ENCODE data around the gene SPSB1.
"Not testable (repeated sequence)": the region's sequence is repeated elsewhere in the genome, so short reads cannot be mapped to it uniquely, and the experiment has no call there.

SPSB1 gene

DNA sequence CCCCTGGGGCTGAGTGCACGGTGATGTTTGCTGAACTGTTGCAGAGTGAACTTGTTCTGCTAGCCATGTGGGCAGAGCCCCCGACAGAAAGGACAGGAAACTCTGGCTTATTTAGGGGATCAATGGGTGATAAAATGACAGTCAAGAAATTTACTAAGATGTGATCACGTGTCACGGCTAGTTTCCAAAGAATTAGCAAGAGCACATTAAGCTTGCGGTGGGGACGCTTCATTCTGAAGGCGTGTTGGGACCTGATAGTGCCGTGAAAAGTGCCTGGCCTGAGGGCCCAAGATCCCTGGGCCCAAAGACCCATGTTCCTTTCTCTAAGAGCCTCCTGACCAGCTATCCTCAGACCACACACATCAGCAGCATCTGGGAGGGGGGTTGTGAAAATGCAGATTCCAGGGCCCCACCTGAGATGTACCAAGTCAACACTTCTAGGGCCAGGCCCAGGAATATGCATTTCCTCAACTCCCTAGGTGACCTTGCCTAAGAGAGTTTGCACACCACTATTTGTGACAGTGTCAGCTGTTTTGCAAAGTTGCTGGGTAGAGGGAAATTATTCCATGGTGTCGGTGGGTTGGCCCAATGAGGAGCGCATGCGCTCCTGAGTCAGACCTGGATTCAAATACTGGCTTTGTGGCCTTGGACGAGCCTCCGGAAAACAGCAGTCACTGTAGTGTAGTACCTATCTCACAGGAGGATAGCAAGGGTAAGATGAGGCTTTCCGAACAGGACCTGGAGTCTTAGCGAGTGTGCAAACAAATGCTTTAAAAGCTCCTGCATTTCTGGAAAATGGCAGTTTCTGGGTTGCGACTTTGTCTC, 77.5 kb downstream of the SPSB1 start:
- no peak for DNase-seq

DNA sequence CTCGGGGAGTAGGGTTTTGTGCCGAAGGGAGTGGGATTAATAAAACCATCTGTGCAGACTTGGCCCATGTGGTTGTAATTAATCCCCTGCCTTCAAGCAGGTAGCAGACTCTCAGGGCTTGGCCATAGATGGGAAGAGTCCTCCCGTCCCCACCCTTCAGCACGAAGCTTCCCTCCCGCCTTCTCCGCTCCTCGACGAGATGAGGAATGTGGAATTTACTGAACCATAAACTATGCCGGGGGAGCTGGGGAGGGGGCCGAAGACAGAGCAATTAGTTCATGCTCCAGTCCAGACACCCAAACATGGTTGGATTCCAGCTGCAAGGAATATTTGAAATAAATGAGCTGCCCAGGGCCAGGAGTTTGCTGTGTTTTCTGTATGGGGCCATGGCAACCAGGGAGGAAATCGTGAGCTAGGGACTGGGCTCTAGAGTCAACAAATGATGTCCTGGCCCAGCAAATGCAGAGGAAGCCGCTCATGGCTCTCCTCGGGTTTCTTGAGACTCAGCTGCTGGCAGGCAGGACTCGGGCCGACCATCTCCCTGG, 78.8 kb downstream of the SPSB1 start:
- DNase-seq, result no peak

DNA sequence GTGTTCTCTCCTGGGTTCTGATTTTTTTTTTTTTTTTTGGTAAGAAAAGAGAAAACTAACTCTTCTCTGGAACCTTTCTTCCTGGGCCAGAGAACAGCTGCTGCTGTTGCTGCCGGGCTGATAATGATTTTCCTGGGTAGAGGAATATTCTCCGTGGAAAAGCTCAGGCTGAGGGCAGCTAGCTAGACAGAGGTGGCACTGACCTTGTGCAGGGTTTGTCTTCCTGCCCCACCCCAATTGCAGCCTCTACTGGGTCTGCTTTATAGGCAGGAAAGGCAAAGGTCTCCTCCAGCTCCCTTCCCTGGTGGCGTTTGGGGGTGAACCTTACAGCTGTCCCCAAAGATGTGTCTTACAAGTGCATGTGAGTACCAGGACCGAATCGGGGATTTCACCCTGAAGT, 79.3 kb downstream of the SPSB1 start:
- no peak for DNase-seq

DNA sequence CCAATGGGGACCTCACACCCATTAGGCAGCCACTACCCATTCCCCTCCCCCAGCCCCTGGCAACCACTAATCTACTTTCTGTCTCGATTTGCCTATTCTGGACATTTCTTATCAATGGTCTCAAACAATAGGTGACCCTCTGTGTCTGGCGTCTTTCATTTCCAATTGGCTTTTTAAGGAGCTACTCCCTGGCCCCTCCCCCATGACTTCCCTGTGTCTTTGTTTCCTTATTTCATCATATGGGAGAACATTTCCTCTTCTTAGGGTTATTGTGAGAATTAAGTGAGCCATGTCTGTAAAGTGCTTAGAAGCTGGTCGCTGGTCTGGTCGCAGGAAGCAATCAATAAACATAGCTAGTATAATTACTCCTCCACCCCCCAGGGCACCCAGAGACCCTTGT, 80.9 kb downstream of the SPSB1 start:
- DNase-seq, result no peak

DNA sequence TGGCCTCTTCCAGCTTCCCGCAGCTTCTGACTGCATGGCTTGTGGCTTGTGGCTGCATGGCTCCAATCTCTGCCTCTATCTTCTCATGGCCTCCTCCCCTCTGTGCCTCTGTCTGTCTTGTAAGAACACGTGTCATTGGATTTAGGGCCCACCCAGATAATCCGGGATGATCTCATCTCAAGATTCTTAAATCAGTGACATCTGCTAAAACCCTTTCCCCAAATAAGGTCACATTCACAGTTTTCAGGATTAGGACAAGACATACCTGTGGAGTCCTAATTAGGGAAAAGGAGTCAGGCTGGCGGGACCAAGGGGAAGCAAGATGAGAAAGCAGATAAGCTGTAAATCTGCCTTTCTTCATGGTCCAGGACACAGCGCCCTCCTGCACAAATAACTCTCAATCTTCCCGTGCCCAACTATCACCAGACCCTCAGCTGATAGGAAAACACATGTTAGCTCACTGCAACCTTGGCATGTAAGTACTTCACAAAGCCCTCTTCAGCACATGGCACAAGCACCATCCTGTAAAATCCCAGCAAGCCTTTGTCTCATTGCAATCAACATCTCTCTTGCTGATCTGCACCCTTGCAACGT, 82.2 kb downstream of the SPSB1 start:
- no peak for DNase-seq

DNA sequence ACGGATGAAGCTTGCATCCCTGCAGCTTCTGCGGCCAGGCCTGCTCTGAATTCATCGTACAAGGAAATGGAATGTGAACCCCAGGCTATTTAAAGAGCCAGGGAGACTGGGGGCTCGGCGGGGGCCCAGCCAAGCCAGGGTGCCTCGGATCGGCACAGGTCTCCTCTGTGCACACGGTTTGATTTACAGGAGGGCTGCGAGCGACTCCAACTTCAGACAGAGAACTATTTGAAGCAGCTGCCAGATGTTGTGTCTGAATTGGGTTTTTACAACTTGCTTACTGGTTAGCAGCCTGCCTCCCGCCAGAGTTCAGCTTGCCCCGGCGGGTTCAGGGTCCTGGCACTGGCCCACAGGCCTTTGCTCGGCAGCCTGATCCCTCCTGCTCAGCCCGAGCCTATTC, 83.2 kb downstream of the SPSB1 start:
- DNase-seq, result no peak

DNA sequence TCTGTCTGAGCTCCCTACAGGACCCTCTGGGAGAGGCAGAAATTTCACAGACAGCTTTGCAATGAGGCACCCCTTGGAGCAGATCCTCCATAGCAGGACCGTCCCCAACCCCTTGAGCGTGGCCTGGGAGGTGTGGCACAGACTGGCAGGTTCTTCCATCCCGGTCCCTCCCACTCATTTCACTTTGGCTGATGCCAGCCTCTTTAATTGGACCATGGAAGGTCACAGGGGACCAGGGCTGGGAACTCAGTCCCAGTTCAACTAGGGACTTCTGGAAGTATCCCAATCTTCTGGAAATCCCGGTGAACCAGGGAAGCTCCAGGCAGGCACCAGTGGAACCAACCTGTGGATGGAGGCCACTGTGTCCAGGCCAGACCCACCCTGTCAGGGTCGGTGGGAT, 83.7 kb downstream of the SPSB1 start:
- no peak for DNase-seq

DNA sequence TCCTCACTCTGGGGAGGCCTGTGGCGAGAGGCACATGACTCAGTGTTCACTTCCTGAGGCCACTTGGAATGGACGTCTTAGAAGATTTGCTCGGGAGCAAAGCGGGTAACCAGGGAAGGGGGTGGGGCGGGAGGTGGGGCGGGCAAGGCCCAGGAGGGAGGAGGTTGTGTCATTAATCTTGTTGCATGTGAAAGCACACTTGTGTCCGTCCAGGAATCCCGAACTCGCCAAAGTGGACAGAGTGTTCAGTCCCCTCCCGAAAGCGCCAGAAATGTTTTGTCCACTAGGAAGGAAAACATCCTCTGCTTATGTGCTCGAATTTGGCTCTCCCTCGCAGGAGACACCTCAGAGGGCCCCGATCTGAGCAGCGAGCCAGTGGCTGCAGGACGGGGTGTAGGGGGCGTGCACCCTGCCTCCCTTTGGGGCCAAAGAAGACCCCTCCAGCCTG, 84.2 kb downstream of the SPSB1 start:
- DNase-seq, result no peak

DNA sequence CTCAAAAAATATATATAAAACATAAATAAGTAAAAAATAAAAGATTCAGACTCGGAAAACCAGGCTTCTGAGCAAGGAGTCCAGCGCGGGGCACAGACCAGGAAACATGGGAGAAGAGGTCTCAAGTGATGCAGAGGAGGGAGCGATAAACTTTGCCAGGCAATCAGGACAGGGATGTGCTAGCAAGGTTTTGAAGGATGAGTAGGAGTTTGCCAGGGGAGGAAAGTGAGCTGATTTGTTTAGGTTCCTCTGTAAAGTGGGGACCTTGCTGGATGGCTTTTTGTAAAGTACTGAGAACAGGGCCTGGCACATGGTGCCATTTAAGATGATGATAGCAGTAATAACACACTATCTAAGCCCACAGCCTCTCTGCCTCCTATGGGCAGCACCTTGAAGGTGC, 86.1 kb downstream of the SPSB1 start:
- DNase-seq, result no peak

DNA sequence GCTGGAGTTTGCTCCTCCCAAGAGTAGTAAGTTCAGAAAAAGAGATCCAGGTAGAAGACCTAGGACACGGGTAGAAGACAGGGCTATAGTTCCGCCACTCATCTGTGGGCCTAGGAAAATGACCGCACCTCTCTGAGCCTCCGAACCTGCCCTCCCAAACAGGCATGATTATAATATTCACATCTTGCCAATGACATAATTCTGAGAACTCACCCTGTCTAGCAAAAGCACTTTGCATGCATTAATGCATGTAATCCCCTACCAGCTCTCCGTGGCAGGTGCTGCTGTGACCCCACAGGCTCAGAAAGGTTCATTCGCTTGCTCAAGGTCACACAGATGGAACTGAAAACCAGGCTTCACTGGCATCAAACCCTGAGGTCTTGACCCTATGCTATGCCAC, 88.0 kb downstream of the SPSB1 start:
- DNase-seq, result no peak

DNA sequence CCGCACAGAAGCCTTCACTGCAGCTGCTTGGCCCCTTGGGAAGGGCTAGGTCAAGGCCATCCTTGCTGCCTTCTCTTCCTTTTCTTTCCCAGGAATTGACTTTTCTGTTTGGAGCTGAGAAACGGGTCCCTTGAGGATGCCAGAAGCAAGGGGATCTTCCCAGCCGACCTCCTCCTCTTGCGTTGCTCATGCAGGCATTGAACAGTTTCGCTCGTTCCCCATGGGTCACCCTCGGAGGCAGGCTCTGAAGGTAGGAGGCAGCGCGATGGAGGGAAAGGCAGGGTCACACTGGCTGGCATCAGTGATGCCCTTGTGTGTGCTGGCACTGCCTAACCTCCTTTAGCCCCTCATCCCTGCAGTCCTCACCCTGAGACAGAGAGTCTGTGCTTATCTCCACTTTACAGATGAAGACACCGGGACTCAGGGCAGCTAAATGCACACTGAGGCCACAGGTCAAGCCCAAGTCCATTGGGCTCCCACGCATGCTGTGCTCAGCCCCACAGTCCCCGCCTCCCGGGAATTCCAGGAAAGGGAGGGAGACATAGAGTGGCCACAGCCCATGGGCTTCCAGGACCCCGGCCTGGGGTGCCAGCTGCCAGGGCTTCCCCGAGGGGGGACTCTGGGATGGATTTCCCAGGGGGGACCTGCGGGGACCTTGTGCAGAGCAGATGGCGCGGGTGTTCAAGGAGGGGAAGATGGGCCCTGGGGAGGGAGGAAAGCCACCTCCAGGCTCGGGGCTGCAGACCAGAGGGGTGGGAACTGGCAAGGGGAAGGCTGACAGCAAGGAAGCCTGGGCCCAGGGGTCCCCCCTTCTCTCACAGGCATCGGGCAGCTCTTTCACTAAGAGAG, 90.2 kb downstream of the SPSB1 start:
- no peak for DNase-seq

DNA sequence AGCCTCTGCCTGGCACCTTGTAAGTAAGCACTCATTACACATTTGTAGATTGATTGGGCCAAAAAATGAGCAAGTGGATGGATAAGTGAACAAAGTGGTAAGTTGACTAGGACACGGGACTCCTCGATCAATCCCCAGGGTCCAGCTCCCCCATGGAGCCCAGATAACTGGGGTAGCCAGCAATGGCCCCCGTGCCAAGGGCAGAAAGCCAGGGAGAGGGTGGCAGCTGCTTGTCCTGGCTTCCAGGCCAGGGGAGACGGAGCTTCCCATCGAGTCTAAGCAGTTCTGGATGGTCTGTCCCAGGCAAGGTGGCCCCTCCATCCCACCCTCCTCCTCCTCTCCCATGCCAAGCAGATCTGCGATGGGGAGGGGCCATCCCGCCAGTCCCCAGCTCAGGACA, 91.4 kb downstream of the SPSB1 start:
- no peak for DNase-seq

DNA sequence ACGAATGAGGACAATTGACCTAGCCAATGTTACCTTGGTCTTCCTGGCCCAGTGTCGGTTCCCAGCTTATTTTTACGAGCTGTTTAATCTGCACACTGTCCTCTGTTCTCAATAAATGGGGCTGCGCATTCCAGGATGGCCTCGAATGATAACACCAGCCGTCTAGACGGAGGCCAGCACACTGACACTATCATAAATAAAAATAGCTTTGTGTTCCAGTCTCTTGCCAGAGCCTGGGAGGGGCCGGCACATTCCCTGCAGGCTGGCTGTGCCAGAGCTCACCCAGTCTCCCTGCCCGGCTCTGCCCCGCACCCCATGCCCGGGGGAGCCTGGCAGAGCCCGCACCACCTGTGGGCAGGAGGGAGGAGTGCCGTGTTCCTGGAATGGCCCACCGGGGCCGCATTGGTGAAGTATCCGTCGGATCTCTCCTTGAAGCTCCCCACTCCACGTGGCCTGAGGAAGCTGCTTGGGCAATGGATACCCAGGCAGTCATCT, 92.1 kb downstream of the SPSB1 start:
- DNase-seq, result no peak

DNA sequence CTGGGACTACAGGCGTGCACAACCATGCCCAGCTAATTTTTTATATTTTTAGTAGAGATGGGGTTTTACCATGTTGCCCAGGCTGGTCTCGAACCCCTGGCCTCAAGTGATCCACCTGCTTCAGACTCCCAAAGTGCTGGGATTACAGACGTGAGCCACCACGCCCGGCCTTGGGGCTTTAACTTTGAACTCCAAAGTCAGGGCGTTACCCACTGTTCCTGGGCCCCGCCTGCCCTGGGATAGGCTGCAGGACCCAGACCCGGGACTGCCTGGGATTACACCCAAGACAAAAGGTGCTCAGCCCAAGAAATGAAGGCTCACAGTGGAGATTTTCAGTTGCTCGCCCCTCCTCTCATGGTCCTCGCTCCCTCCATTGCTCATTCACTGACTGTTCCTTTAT, 92.7 kb downstream of the SPSB1 start:
- not testable (repeated sequence) for DNase-seq

DNA sequence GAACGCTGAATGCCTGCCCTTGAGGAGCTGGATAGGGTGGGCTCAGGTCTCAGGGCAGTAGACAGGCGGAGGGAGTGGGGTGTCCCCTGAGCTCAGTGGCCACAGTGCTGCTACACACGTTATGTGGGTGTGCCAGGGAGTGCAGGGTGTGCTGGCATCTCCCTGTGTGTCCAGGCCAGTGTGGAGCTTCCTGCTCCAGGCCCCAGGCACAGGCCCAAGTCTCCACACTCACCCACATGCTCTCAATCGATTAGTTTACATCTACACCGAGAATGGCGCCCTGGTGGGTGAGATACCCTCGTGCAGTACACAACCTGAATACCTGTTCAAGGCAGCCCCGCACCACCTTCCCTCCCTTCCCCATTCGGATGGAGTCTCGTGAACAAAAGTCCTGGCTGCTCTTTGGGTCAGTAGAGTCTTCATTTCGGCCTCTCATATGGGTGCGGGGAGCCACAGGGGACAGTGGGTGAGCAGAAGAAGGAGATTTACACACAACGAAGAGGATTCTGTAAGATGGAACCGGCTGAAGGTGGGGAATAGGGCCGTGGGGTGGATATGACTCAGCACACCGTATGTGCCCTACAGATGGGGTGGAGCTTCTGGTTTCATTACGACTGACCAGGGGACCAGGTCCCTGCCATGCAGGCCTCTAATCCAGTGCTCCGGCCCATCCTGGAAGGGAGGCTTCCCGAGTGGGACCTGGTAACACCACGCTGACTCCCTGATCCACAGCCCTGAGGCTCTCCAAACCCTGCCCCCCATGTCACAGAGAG, 93.3 kb downstream of the SPSB1 start:
- DNase-seq, result no peak

DNA sequence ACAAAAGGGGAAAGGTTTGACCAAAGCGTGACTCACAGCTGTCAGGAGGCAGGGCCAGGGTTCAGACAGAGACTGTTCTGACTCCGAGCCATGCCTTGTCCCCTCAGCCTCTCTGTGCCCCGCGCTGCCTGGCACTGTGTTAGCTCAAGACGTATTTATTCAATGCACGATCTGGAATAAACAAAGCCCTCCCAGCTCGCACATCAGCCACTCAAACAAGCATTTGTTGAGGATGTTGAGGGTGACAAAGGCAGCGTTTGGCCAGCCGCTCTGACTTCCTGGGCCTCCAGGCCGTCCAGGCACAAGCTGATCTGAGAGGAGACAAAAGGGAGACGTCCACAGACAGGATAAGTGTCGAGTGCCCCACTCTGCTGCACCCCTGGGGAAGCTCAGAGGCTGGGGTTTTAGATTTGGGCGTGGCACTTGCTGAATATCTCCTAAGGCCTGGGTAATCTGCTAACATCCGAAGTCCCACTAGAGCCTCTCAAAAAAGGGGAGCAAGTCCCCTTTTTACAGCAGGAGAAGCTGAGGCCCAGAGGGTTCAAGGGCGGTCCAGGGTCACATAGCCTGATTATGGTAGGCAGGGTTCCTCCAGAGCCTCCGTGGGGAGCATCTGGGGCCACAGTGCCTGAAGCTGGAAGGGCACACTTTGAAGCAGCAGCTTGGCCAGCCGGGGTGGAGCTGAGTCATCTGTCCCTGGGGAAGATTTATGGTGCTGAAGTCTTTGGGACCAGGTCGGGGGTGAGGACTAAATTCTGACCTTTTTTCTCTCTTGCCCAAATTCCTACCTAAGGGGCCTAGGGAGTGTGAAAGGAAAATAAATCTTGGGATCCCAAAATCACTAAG, 95.9 kb downstream of the SPSB1 start:
- no peak for DNase-seq

DNA sequence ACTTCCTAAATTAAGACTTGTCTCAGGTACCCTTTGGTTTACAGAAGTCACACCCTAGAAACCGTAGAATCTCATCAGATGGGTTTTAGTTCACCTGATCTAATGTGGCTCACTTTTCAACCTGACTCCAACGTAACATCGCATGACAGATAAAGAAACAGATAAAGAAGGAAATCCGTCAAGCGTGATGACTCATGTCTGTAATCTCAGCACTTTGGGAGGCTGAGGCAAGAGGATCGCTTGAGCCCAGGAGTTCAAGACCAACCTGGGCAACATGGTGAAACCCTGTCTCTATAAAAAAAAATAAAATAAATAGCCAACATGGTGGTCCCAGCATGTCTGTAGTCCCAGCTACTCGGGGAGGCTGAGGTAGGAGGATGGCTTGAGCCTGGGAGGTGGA, 97.3 kb downstream of the SPSB1 start:
- no peak for DNase-seq

DNA sequence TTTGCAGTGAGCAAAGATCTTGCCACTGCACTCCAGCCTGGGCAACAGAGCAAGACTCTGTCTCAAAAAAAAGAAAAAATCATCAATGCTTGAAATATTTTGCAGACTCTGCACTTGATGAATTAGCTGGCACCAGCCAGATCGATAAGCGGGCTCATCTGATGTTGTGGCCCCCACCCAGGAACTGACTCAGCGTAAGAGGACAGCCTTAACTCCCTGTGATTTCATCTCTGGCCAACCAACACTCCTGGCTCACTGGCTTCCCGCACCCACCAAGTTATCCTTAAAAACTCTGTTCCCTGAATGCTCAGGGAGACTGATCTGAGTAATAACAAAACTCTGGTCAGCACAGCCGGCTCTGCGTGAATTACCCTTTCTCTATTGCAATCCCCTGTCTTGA, 98.9 kb downstream of the SPSB1 start:
- DNase-seq, result no peak

DNA sequence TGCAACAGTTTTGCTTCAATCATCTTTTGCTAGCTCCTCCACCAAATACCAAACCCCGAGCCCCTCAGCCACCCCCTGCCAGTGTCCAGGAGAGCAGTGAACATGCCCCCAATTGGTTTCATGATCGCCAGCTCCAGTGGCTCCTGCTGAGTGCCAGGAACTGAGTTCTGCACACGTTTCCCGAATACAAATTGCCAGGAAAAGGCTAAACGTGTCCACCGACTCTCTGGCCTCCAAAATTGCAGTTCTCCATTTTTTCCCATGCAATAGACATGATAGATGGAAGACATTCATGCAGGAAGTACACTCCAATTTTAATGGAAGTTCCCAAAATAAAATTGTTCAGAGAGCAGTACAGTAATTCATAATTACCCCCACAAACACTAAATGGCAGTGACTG, 101.3 kb downstream of the SPSB1 start:
- DNase-seq, result no peak

DNA sequence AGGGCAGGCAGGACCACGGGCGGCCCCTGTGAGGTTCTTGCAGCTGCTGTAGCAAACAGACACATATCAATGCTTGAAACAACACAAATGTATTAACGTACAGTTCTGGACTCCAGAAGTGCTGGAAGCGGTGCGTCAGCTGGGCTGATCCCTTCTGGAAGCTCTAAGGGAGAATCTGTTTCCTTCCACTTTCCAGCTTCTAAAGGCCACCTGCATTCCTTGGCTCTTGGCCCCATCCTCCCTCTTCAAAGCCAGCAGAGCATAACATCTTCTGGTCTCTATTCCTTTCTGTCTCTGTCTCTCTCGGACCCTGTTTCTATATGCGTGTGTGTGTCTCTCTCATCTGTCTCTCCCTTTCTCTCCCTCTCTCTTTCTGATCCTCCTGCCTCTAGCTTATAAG, 102.3 kb downstream of the SPSB1 start:
- DNase-seq, result no peak

DNA sequence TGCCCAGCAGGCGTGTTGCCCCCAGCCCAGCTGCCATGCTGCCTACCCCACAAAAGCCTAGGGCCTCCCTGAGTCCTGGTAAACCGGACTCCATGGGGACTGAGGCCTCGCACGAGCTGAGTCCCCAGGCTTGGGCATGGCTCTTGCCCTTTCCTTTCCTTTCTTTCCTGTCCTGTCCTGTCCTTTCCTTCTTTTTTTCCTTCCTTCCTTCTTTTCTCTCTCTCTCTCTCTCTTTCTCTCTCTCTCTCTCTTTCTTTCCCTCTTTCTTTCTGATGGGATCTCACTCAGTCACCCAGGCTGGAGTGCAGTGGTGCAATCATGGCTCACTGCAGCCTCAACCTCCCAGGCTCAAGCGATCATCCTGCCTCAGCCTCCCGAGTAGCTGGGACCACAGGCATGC, 104.4 kb downstream of the SPSB1 start:
- DNase-seq, result no peak
